ENCODE results near the gene MMS19. TPM values are rescaled to one million over a fixed set of nuclear protein-coding genes. Genes with fewer than 3 reads are reported as not detected.
A peak's percentile ranks its signal among the peaks of the same experiment; 100 is the strongest.

MMS19 gene
- polyA plus RNA-seq, 3 donors = 23.2 to 74.5 (median 29.2) TPM

DNA sequence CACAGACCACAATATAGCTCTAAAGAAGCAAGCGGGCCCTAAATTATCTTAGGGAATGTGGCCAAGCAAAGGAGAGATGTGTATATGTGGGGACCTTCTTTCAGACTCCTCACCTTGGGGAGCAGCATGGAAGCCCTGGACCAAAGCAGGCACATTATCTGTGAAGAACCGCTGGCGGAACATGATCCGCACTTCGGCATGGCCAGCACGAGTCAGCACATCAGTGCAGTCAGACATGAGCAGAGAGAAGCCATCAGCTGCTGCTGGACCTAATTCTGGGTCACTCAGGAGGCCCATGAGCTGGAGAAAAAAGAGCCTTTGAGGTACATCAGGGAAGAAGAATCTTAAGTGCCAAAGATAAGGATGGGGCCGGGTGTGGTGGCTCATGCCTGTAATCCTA lies 38.3 kb downstream of the MMS19 start:
- 81% methylated on average over 6 of the region's 7 CpGs for WGBS (ENCODE audit: insufficient coverage)
- H3K27ac ChIP-seq (ENCODE audit: low read depth in 1 of 2, low read length in 2 of 2) = no peak overlapping the region
- H3K9me3 Mint-ChIP-seq = no peaks in the 10 kb centered on the region
- H3K36me3 Mint-ChIP-seq = peaks cover 78 to 94% of the 10 kb centered on the region in 2 donors
- H2AFZ ChIP-seq (ENCODE audit: insufficient read depth, low read depth, low read length, poor library complexity, severe bottlenecking) = no peak overlapping the region
- no peak for DNase-seq
- peaks cover 0 to 2% (median 0%) of the 10 kb centered on the region in 3 donors for H3K27me3 Mint-ChIP-seq (ENCODE audit: low read depth in 3 of 3)
- TF ChIP-seq, protein P1, sequence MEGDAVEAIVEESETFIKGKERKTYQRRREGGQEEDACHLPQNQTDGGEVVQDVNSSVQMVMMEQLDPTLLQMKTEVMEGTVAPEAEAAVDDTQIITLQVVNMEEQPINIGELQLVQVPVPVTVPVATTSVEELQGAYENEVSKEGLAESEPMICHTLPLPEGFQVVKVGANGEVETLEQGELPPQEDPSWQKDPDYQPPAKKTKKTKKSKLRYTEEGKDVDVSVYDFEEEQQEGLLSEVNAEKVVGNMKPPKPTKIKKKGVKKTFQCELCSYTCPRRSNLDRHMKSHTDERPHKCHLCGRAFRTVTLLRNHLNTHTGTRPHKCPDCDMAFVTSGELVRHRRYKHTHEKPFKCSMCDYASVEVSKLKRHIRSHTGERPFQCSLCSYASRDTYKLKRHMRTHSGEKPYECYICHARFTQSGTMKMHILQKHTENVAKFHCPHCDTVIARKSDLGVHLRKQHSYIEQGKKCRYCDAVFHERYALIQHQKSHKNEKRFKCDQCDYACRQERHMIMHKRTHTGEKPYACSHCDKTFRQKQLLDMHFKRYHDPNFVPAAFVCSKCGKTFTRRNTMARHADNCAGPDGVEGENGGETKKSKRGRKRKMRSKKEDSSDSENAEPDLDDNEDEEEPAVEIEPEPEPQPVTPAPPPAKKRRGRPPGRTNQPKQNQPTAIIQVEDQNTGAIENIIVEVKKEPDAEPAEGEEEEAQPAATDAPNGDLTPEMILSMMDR (IDR thresholded peaks at IDR 0.05) = no peak
- H3K9ac ChIP-seq (ENCODE audit: insufficient read depth, low read length, poor library complexity, severe bottlenecking) = no peak overlapping the region
- H3K4me2 ChIP-seq (replicated peaks; ENCODE audit: extremely low read depth, low read length, poor library complexity, severe bottlenecking) = no peak overlapping the region
- H3K4me3 Mint-ChIP-seq = no peak overlapping the region
- no peaks in the 10 kb centered on the region for H3K4me1 Mint-ChIP-seq
- H3K27me3 ChIP-seq (ENCODE audit: control insufficient read depth in 2 of 2, insufficient read depth in 2 of 2, low read length in 2 of 2) = no peaks in the 10 kb centered on the region
- H3K27ac Mint-ChIP-seq = peak overlapping the region in 3 of 7 donors; percentile 28 to 36 (median 32)
- H4K20me1 ChIP-seq (ENCODE audit: insufficient read depth, low read length) = no peaks in the 10 kb centered on the region
- no peaks in the 10 kb centered on the region for H3K79me2 ChIP-seq (ENCODE audit: insufficient read depth, low read length)
- no peaks in the 10 kb centered on the region for H3K4me1 ChIP-seq (ENCODE audit: control insufficient read depth in 1 of 2, insufficient read depth in 2 of 2, low read length in 2 of 2)
- H3K9me3 ChIP-seq (replicated peaks in 1 of 2; ENCODE audit: control insufficient read depth in 1 of 2, insufficient read depth in 1 of 2, low read length in 2 of 2) = no peaks in the 10 kb centered on the region
- peaks cover 86 to 99% of the 10 kb centered on the region in 2 donors for H3K36me3 ChIP-seq (replicated peaks in 1 of 2; ENCODE audit: control insufficient read depth in 1 of 2, insufficient read depth in 2 of 2, low read length in 2 of 2)
- intact Hi-C loops (cut with micrococcal nuclease) = no loop called here
- no peak overlapping the region for H3K4me3 ChIP-seq (replicated peaks in 1 of 3; ENCODE audit: low read depth in 2 of 3, low read length in 3 of 3)

DNA sequence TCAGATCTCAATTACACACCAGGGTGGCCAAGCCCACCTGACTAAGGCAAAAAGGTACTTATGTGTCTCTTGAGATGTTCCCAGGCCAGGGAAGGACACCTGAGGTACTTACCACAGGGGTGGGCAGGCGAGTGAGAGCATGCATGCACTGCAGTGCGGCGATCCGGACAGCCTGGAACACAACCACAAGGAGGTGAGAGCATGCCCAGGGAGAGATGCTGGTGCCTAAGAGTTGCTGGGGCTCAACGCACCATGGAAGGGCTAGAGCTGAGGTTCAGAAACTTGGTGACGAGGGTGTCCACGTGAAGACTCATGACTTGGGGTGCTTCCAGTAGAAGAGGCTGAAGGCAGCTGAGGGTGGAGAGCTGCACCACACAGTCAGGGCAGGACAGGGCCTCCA lies 39.1 kb downstream of the MMS19 start:
- no peaks in the 10 kb centered on the region for H3K9me3 ChIP-seq (replicated peaks in 1 of 2; ENCODE audit: control insufficient read depth in 1 of 2, insufficient read depth in 1 of 2, low read length in 2 of 2)
- H3K36me3 Mint-ChIP-seq = peaks cover 81 to 92% of the 10 kb centered on the region in 2 donors
- H3K27ac Mint-ChIP-seq = peak overlapping the region in 2 of 7 donors; percentile 5 to 14
- peaks cover 0 to 2% (median under 1%) of the 10 kb centered on the region in 3 donors for H3K27me3 Mint-ChIP-seq (ENCODE audit: low read depth in 3 of 3)
- H3K9ac ChIP-seq (ENCODE audit: insufficient read depth, low read length, poor library complexity, severe bottlenecking) = no peak overlapping the region
- no peak overlapping the region for H3K4me2 ChIP-seq (replicated peaks; ENCODE audit: extremely low read depth, low read length, poor library complexity, severe bottlenecking)
- intact Hi-C loops (cut with micrococcal nuclease) = no loop called here
- no peak overlapping the region for H2AFZ ChIP-seq (ENCODE audit: insufficient read depth, low read depth, low read length, poor library complexity, severe bottlenecking)
- no peaks in the 10 kb centered on the region for H3K27me3 ChIP-seq (ENCODE audit: control insufficient read depth in 2 of 2, insufficient read depth in 2 of 2, low read length in 2 of 2)
- H3K36me3 ChIP-seq (replicated peaks in 1 of 2; ENCODE audit: control insufficient read depth in 1 of 2, insufficient read depth in 2 of 2, low read length in 2 of 2) = peaks cover 85 to 100% of the 10 kb centered on the region in 2 donors
- no peaks in the 10 kb centered on the region for H3K4me1 Mint-ChIP-seq
- no peaks in the 10 kb centered on the region for H3K4me1 ChIP-seq (ENCODE audit: control insufficient read depth in 1 of 2, insufficient read depth in 2 of 2, low read length in 2 of 2)
- H3K4me3 ChIP-seq (replicated peaks in 1 of 3; ENCODE audit: low read depth in 2 of 3, low read length in 3 of 3) = no peak overlapping the region
- WGBS (ENCODE audit: insufficient coverage) = 94% methylated on average over 7 of the region's 7 CpGs
- H3K27ac ChIP-seq (ENCODE audit: low read depth in 1 of 2, low read length in 2 of 2) = peak overlapping the region in 1 of 2 donors; percentile 38
- no peaks in the 10 kb centered on the region for H3K9me3 Mint-ChIP-seq
- no peaks in the 10 kb centered on the region for H3K79me2 ChIP-seq (ENCODE audit: insufficient read depth, low read length)
- no peak for DNase-seq
- TF ChIP-seq, protein P1 (IDR thresholded peaks at IDR 0.05) = no peak
- H3K4me3 Mint-ChIP-seq = no peak overlapping the region
- peaks cover 3% of the 10 kb centered on the region for H4K20me1 ChIP-seq (ENCODE audit: insufficient read depth, low read length)

All from CD14-positive monocyte (primary cell).